GM23338 (cell line): Measurements from ENCODE around the gene EVI5.

Source experiments
- CREB1 ChIP-seq: fragments of 250-450 bp; sonication (Bioruptor Pico); IDR thresholded peaks from 2 replicates; pipeline ENCODE4 v1.5.0; 2020; ENCODE audit warnings: low read depth, mild to moderate bottlenecking, moderate library complexity
- CTCF ChIP-seq, 2 experiments: fragments of 200-600 bp in 1 of 2; sonication (generic) in 1 of 2; conservative IDR thresholded peaks; 2 replicates each; pipeline versions ENCODE4 v1.5.1 to v1.6.1; 2016 to 2017; ENCODE audit warnings: antibody characterized with exemption in 2 of 2, low read depth in 2 of 2, mild to moderate bottlenecking in 2 of 2, moderate library complexity in 1 of 2
- EZH2 ChIP-seq: fragments of 200-600 bp; sonication (generic); IDR thresholded peaks from one replicate; pipeline ENCODE4 v1.8.0; 2017; ENCODE audit warnings: antibody characterized with exemption, mild to moderate bottlenecking, low read depth; ENCODE audit not compliant: unreplicated experiment
- EZH2phosphoT487 ChIP-seq: fragments of 200-600 bp; sonication (generic); IDR thresholded peaks from one replicate; pipeline ENCODE4 v1.8.1; 2018; ENCODE audit warnings: antibody characterized with exemption; ENCODE audit not compliant: unreplicated experiment
- JUNB ChIP-seq: IDR thresholded peaks from one replicate; pipeline ENCODE4 v1.6.1; 2016; ENCODE audit warnings: antibody characterized with exemption; ENCODE audit not compliant: unreplicated experiment
- POLR2AphosphoS5 ChIP-seq: IDR thresholded peaks from 2 replicates; pipeline ENCODE4 v1.6.1; 2016; ENCODE audit warnings: antibody characterized with exemption, low read depth
- REST ChIP-seq: IDR thresholded peaks from one replicate; pipeline ENCODE4 v1.6.1; 2018; ENCODE audit warnings: antibody characterized with exemption; ENCODE audit not compliant: unreplicated experiment
- STAT1 ChIP-seq: IDR thresholded peaks from one replicate; pipeline ENCODE4 v1.6.1; 2016; ENCODE audit warnings: antibody characterized with exemption; ENCODE audit not compliant: unreplicated experiment
- ZNF331 ChIP-seq: fragments of 250-450 bp; sonication (Bioruptor Pico); IDR thresholded peaks from 2 replicates; pipeline ENCODE4 v1.5.0; 2020; ENCODE audit warnings: low read depth, mild to moderate bottlenecking, moderate library complexity

GRCh38 chr1:92808381-92808780 is 23.5 kb upstream of the EVI5 start:
- TF ChIP-seq CTCF (conservative IDR thresholded peaks at IDR 0.05; ENCODE audit: low read depth in 2 of 2) = no peak
- TF ChIP-seq EZH2 = no peak
- TF ChIP-seq POLR2AphosphoS5 = no peak
- no peak for TF ChIP-seq REST
- TF ChIP-seq EZH2phosphoT487 = no peak
- TF ChIP-seq JUNB = no peak
- no peak for TF ChIP-seq STAT1
- no peak for TF ChIP-seq CREB1 (CRISPR knock-in tag)
- TF ChIP-seq ZNF331 (CRISPR knock-in tag) = no peak
